Glomerular visceral epithelial cell (primary cell): ENCODE measurements around the gene DENND10.
"Not testable (repeated sequence)": the region's sequence is repeated elsewhere in the genome, so short reads cannot be mapped to it uniquely, and the experiment has no call there.

Experiments used
- DNase-seq: peaks from one replicate; pipeline ENCODE4 v3.0.0-alpha.2; 2016; ENCODE audit errors: extremely low spot score

Gene DENND10

GRCh38 chr10:119103903-119104653 is at the start of gene DENND10:
Gene DENND10 (plus strand): TSS chr10:119104113. CDS start chr10:119104143, 30 bp downstream.
- peak; percentile 86 for DNase-seq

- DNase-seq: no peak
Observed at GRCh38 chr10:119055472-119055871, 48.4 kb upstream of the DENND10 start.

GRCh38 chr10:119058010-119058409 is 45.9 kb upstream of the DENND10 start:
- no peak for DNase-seq

GRCh38 chr10:119059557-119059956 is 44.4 kb upstream of the DENND10 start:
- DNase-seq: no peak

DNA sequence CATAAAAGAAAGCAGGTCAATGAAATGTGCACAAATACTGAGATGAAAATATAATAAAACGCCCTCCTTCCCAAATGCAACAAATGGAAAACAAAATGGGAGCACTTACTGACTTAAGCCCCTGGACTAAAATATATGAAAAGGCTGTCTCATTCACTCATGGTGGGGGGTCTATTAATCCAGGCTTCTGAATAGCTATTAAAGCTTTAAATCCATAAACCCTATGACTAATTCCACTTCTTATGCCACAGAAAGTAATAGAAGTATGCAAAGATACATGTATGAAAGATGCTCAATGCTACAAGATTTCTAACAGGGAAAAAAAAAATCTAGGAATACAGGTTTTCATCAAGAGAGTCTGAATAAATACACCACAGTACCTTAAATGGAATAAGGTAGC is 43.8 kb upstream of the DENND10 start:
- DNase-seq: no peak

DNA sequence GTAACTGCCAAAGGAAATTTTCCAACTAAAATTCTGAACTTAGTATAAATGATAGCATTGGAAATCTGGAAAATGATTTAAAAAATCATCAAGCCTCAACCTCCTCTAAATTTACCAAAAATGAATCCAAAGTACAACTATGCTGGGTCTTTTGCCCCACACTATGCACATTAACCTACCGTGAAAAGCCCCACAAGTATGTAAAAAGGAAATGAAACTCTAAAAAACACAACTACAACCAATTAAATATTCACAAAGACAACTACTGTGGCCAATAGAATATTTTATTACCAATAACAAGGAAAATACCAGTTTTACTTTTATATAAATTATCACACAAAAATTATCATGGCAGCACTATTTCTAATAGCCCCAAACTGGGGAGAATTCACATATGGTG is 42.6 kb upstream of the DENND10 start:
- DNase-seq: no peak

GRCh38 chr10:119061926-119062325 is 42.0 kb upstream of the DENND10 start:
- no peak for DNase-seq

- DNase-seq: no peak
Observed at GRCh38 chr10:119070395-119071165, 33.3 kb upstream of the DENND10 start.

- no peak for DNase-seq
Observed at GRCh38 chr10:119073584-119073983, 30.3 kb upstream of the DENND10 start.

DNA sequence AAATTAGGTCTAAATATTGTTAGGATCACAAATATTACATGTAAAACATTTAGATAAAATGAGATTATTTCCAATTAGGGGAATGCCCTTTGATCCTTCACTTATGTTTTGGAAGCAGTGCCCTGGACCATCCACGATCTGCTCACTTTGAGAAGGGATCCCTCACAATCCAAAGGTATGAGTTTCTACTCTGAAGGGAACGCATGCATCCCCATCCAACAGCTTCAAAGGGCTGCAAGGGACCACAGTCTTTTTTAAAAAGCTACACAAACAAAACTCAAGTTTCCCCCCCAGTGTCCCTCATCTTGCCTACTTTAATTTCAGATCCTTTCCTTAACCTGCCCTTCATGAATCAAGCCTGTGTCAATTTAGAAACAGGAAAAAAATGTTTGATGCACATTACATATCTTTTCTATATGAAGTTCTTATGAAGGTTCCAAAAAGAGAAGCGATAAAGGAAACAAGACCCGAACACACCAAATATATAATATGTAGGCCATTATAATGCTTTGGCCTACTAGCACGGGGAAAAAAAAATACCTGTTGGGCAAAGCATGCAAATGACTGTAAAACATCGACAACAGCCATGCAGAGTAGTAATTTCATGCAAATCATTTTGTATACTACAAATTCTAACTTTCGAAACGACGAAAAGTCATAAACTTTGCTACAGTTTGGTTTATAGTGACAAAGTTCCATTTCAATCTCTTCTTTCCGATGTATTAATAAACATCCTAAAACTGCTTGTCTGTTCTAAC is 25.3 kb upstream of the DENND10 start:
- no peak for DNase-seq

- peak; percentile 73 for DNase-seq
Observed at GRCh38 chr10:119079599-119080520, 24.1 kb upstream of the DENND10 start.

DNA sequence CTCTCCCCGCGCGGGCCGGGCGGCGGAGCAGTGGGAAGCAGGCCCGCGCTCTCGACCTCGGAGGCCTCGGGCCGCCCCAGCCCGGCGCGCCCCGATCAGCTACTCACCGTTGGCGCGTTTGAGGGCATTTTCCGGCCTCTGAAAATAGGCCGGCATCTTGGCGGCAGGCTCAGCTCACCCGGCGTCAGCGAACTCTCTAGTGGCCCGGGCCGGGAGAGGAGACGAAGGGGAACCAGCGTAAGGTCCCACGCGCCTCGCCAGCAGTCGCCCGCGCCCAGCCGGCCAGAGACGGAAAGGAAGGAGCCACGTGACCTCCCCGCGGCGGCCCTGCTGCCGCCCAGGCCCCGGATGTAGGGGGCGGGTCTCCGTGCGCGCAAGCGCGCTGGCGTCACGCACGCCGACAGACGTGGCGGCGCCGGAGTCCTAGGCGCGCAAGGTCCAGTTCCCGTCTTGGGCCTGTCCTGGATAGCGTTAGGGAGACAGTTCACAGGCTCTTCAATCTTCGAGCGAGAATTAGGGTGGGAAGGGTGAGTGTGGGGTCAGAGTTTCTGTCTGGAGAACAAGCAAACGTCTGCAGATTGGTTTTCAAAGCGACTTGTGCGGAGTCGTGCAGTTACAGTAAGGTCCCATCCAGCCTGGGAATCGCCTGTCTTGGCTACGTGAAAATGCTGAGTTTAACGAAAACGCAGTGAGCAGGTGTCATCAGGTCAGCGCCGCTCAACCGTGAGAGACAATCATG is 23.2 kb upstream of the DENND10 start, which contains the start of gene EIF3A:
EIF3A (minus strand) TSS at position 297 of the 739 bp plus-strand sequence; CDS start at position 156, 141 bp downstream.
- peak; percentile 93 for DNase-seq

GRCh38 chr10:119084896-119085295 is 19.0 kb upstream of the DENND10 start:
- DNase-seq: no peak

DNA sequence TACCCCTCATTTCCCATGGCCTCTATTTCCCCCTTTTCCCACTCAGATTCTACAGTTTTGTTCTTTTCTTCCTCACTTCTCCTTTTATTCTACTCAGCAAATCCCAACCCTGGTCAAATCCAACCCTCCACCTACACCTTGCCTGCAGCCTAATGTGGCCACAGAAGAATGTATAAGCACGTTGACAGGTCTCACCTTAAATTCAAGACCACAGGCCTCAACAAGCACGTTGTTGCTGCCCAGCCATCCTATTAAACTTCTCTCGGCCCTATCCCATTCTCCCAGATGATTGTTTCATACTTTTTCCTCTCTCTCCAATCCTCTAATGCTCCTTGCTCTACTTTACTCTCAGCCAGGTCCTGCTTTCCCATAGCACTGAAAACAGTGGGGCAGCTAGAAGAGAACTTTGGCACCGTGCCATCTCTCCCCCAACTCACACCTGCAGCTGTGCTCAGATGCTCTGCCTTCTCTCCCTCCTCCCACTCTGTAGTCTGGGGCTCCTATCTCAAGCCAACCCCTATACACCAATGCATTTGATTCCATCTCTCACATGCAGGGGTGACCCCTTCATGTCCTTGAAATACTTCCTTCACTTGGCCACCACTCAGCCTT is 16.5 kb upstream of the DENND10 start:
- DNase-seq: no peak

DNA sequence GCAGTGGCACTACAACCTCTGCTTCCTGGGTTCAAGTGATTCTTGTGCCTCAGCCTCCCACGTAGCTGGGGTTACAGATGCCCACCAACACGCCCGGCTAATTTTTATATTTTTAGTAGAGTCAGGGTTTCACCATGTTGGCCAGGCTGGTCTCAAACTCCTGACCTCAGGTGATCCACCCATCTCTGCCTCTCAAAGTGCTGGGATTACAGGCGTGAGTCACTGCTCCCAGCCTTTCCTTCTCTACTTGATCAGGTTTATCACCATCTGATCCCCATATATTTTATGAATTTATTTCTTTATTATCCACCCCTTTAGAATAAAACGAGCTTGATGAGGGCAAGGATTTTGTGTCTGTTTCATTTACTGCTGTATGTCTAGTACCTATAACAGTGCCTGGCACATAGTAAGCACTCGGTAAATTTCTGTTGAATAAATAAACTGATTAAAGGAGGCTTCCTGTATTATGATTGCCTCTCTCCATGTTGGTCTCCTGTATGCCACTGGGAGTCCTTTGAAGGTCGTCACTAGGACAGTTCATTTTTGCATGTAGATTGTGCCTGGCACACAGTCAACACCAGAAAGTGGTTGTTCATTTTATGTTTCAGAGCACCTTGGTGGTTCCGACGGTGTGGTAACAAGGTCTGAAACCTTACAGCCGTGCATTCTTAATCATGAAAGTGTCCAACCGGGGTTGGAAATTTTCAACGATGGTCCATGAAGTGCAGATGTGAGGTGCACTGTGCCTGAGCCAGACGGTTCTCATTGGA is 13.7 kb upstream of the DENND10 start:
- no peak for DNase-seq

DNA sequence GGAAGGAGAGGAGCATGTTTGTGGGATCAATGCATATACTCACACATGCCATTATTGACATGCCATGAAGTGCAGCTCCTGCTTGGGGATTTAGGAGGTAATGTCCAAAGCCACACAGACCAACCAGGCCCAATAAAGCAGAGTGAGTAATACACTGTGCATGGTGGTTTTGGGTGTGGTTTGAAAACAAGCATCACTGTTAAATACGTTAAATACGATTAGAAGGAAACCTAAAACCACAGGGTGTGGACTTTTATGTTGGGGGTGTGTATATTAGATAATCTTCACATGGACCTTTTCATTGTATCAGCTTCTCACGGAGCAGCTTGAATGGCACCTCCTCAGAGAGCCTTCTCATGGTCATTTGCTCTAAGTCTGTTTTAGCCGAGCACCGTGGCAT is 12.9 kb upstream of the DENND10 start:
- DNase-seq: peak; percentile 54

GRCh38 chr10:119095640-119096039 is 8.3 kb upstream of the DENND10 start:
- DNase-seq: no peak

- not testable (repeated sequence) for DNase-seq
Observed at GRCh38 chr10:119096641-119097415, 7.1 kb upstream of the DENND10 start.
